AG10803 (cell line): ENCODE data around the gene NKX2-3.

ENCODE experiments used
- DNase-seq: peaks from one replicate; pipeline ENCODE4 v3.0.0; 2010; ENCODE audit warnings: low read depth
- H3K4me3 ChIP-seq: 2 replicates; pipeline ENCODE4 v1.5.1; 2011; ENCODE audit warnings: mild to moderate bottlenecking, low read length, control low read depth
- TF ChIP-seq, protein P1 (sequence below): conservative IDR thresholded peaks from 2 replicates; pipeline ENCODE4 v1.5.1; 2011; ENCODE audit warnings: mild to moderate bottlenecking, low read length, control low read depth, inconsistent platforms

NKX2-3 gene

DNA sequence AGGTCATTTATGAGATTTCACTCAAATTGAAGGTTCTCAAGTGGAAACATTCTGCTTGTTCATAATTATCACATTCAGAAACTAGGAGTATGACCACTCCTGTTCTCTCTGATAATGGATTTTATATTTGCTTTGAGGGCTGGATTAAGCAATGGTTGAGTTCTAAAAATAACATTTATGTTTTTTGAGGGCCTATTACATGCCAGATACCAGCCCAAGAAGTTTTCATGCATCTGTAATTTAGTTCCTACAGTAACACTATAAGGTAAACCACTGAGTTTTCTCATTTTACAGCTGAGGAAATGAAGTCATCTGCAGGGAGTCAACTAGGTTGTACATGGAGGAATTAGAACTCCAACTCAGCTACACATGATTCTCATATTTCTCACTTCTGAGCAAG, 25.5 kb upstream of the NKX2-3 start:
- TF ChIP-seq, protein P1, sequence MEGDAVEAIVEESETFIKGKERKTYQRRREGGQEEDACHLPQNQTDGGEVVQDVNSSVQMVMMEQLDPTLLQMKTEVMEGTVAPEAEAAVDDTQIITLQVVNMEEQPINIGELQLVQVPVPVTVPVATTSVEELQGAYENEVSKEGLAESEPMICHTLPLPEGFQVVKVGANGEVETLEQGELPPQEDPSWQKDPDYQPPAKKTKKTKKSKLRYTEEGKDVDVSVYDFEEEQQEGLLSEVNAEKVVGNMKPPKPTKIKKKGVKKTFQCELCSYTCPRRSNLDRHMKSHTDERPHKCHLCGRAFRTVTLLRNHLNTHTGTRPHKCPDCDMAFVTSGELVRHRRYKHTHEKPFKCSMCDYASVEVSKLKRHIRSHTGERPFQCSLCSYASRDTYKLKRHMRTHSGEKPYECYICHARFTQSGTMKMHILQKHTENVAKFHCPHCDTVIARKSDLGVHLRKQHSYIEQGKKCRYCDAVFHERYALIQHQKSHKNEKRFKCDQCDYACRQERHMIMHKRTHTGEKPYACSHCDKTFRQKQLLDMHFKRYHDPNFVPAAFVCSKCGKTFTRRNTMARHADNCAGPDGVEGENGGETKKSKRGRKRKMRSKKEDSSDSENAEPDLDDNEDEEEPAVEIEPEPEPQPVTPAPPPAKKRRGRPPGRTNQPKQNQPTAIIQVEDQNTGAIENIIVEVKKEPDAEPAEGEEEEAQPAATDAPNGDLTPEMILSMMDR, result no peak
- no peak overlapping the region for H3K4me3 ChIP-seq

DNA sequence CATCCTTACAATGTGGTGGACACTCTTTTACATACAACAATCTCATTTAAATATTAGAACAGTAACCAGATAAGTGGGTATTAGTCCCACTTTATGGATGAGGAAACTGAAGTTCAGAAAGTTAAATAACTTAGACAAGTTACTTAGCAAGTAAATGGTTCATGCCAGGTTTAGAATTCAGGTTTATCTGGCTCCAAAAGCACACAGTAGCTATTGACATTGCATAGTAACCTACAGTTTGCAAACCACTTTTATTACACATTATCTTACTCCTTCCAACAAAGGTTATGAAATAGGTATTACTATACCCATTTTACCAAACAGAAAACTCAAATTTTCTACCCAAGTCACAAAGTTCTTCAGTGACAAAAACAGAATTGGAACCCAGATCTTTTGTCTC, 19.7 kb upstream of the NKX2-3 start:
- H3K4me3 ChIP-seq, result no peak overlapping the region
- TF ChIP-seq, protein P1, result no peak
- no peak for DNase-seq

More for the DNA sequence above, 25.5 kb upstream of the NKX2-3 start:
- DNase-seq, result no peak

DNA sequence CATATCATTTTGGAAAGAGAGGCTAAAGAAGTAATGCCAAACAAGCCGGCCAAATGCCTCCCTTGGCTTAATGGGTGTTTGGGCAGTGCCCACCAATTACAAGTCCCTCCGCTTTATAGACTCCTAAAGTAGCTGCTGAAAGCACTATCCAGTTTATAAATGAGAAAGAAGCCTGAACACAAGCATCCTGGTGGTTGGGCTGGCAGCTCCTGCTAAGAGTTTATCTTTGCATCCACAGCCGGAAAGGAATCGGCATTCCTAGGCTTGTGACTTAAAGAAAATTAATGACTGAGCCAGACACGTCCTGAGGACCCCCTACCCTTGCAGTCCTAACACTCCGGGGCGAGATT, 13.1 kb upstream of the NKX2-3 start:
- no peak for DNase-seq
- TF ChIP-seq, protein P1, result no peak
- no peak overlapping the region for H3K4me3 ChIP-seq

DNA sequence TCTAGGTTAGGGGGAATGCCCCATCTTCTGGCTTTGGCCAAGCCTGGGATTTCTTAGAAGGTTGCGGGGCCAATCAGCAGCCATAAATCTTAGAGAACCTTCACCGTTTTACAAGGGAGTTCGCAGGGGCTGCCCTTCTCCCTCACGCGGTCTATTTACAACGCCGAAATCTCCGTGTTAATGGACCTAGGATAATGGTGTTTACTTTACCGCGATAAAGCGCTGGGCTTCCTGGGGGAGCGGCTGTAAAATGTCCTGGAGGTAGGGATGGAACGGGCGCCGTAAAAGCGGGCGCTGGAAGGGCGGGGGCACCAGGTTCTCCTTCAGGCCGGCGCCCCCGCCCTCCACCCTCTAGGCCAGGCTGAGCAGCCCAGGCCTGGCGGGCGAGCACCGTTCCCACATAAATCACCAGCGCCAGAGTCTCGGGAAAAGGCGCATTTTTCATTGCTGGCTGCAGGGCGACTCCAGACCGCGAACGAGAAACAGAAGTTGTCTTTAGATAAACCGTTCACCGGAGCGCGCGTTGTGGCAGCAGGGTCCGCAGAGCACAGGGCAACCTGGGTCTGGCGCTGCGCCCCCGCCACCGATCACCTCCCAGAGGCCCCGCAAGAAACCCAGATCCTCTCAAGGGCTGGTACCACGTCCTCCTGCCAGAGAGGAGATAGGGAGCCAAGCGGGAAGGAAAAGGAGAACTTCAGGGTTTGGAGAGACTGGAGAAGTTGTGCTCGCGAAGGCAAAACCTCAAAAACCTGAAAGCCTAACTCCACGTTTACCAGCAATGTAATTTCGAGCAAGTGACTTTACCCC, 12.5 kb upstream of the NKX2-3 start:
- no peak for DNase-seq
- TF ChIP-seq, protein P1, result no peak
- H3K4me3 ChIP-seq, result no peak overlapping the region

DNA sequence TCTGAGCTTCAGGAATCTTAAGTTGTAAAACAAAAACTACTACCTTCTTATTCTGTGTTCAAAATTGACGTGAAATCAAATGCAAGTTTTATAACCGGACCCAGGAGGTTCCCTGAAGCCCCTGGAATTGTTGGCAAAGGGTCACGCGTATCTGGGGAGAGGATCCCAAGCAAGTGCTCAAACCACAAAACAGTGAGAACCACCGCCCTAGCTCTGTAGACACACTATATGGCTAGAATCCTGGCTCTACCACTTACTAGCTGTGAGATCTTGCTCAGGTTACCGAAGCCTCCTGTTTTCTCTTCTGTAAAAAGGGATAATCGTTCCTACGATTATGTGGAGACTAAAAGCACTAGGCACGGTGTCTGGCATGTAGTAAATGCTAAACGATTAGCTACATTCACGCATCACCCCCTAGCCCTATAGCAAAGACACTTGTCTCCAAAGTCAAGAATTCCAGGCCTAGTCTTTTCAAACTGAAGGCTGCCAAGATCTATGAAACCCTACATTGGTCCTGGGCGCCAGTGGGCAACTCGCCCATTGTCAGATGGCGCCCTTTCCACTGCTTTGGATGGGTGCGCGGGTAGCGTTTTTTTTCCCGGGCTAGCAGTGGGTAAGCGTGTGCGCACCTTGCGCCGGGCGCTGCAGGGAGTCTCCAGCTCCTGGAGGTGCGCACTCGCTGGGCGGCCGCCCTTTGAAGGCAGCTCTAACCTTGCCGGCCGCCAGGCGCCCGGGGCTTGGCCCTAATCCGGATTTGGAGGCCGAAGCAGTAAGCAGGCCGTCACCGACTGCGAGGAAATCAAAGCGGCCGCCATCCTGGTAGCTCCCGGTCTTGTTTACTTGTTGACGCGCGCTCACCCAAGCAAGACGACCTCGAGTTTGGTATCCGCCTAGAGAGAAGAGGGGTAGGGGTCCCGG, 11.6 kb upstream of the NKX2-3 start:
- DNase-seq, result no peak
- TF ChIP-seq, protein P1, result no peak
- H3K4me3 ChIP-seq, result no peak overlapping the region

DNA sequence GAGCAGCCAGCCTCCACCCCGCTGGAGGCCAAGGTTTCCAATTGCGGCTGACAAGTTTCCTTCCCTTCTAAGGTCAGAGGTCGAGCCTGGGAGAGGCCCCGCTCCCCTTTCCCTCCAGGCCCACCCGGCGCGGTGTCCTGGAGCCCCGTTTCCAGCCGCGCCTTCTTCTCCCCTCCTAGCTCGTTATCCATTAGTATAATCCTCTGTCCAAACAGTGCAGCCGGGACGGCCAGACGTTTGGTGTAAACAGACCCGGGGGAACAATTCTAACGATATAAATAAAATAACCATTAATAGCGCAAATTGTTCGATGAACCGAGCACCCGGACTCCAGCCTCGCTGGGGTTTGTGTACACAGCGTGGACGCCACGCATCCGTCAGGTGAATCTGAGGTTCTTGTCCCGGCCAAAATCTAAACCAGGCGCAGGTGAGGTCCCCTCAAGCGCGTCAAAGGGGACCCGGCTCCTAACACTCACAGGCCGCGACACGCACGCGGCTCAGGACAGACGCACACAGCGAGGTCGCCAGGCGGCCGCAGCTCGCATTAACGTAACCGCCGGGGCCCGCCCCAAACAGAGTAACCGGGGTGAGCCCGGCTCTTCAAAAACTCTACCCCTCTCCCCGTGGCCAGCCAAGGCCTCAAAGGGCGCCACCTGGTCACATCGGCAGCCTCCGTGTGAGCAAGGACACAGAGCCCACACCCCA, 10.8 kb upstream of the NKX2-3 start:
- no peak for DNase-seq

More for the DNA sequence above, 10.8 kb upstream of the NKX2-3 start:
- TF ChIP-seq, protein P1, result no peak
- H3K4me3 ChIP-seq, result no peak overlapping the region
